ENCODE measurements around the gene ATP6V0A1.
"Not testable (repeated sequence)": the region's sequence is repeated elsewhere in the genome, so short reads cannot be mapped to it uniquely, and the experiment has no call there.

The ATP6V0A1 gene

DNA sequence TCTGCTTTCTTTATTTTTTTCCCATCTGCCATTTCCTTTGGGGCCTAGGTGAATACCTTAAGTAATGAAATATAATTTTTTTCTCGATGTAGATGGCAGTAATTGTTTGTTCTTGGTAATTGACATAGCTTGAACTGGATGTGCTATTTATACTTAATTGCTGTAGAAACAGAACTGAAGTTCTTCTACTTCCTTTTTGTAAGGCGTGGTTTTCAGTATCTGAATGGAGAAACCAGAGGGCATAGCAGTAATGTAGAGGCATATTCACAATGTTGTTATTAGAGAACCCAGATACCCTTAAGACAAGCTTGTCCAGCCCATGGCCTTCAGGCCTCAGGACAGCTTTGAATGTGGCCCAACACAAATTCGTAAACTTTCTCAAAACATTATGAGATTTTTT lies 16.4 kb downstream of the ATP6V0A1 start:
- no peak overlapping the region for H3K27ac ChIP-seq
- TF ChIP-seq ZFX (IDR thresholded peaks at IDR 0.05; ENCODE audit: borderline replicate concordance), result no peak
- TF ChIP-seq, protein P1, sequence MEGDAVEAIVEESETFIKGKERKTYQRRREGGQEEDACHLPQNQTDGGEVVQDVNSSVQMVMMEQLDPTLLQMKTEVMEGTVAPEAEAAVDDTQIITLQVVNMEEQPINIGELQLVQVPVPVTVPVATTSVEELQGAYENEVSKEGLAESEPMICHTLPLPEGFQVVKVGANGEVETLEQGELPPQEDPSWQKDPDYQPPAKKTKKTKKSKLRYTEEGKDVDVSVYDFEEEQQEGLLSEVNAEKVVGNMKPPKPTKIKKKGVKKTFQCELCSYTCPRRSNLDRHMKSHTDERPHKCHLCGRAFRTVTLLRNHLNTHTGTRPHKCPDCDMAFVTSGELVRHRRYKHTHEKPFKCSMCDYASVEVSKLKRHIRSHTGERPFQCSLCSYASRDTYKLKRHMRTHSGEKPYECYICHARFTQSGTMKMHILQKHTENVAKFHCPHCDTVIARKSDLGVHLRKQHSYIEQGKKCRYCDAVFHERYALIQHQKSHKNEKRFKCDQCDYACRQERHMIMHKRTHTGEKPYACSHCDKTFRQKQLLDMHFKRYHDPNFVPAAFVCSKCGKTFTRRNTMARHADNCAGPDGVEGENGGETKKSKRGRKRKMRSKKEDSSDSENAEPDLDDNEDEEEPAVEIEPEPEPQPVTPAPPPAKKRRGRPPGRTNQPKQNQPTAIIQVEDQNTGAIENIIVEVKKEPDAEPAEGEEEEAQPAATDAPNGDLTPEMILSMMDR (IDR thresholded peaks at IDR 0.05), result no peak

DNA sequence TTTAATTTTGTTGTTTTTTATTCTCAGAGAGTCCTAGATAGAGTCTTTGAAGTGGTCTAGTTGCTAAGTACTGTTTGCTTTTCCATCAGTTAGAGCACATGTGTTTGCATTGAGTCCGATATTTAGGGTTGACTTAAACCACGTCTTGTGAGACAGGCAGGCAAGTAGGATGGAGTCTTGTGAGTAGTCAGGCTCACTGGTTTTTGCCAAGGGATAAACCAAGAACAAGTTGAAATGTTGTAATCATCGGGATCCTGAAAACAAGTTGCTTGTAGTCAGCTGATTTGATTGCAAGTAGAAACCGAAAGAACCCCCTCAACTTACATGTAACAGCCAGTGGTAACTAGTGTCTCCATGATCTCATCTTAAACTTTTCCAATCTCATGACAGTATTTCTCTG lies 17.2 kb downstream of the ATP6V0A1 start:
- TF ChIP-seq, protein P1 (IDR thresholded peaks at IDR 0.05), result no peak
- TF ChIP-seq ZFX (IDR thresholded peaks at IDR 0.05; ENCODE audit: borderline replicate concordance), result no peak
- H3K27ac ChIP-seq, result no peak overlapping the region

DNA sequence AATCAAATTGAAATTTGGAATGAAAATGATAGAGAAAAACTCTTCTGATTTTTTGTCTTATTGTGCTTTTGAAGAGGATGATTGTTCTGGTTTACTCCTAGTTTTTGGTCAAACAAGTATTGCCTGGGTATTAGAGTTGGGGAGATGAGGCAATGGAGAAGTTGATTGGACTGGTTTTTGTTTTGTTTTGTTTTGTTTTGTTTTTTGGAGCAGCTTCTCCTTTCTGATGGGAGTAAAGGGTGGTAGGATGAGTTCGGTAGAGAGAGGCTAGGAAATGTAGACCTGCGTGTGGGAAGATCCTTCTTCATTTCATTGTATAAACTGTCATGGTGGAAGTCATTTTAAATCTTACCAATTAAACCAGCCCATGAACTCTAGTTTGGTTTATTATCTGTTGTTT lies 17.7 kb downstream of the ATP6V0A1 start:
- TF ChIP-seq, protein P1 (IDR thresholded peaks at IDR 0.05), result no peak
- no peak for TF ChIP-seq ZFX (IDR thresholded peaks at IDR 0.05; ENCODE audit: borderline replicate concordance)
- no peak overlapping the region for H3K27ac ChIP-seq

DNA sequence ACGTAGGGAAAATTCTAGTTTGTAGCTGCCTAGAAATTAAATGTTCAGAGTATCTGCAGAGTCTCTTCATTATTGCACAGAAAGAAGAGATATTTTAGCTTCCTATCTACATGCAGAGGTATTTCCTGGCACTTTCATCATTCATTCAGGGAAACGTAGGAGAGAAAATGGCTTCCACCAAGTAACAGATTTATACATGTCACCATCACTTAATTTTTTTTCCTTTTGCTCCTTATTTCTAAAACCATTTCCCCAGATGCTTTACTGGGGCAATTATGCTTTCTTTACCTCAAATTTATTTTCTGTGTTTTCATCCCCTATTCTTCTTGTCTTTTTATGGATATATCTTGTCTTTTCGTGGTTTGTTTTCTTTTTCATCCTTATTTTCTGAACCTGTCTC lies 18.5 kb downstream of the ATP6V0A1 start:
- H3K27ac ChIP-seq, result no peak overlapping the region
- TF ChIP-seq, protein P1 (IDR thresholded peaks at IDR 0.05), result no peak
- TF ChIP-seq ZFX (IDR thresholded peaks at IDR 0.05; ENCODE audit: borderline replicate concordance), result no peak

DNA sequence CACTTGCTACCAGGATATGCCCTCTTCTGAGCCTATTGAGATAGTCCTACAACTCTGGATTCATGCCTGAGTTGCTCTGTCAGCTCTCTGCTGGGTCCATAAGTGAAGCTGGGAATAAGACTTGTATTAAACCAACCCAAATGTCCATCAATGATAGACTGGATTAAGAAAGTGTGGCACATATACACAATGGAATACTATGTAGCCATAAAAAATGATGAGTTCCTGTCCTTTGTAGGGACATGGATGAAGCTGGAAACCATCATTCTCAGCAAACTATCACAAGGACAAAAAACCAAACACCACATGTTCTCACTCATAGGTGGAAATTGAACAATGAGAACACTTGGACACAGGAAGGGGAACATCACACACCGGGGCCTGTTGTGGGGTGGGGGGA lies 19.1 kb downstream of the ATP6V0A1 start:
- not testable (repeated sequence) for H3K27ac ChIP-seq

DNA sequence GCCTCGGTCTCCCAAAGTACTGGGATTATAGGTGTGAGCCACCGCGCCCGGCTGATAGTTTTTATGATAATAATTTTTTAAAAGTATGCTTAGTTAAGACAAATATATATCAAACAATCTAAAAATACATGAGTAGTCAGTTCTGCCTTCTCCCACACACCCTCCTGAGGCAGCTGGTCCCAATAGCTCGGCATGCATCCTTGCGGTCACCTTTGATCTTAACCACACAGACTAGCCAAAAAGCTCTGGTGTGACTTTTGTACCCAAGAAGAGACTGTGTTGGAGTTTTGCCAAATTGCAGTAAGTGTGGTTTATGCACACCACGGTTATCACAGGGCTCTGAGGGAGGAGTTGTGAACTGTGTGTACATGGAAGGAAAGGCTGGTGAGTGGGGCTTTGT lies 25.6 kb downstream of the ATP6V0A1 start:
- H3K27ac ChIP-seq, result no peak overlapping the region
- TF ChIP-seq, protein P1 (IDR thresholded peaks at IDR 0.05), result no peak
- no peak for TF ChIP-seq ZFX (IDR thresholded peaks at IDR 0.05; ENCODE audit: borderline replicate concordance)

DNA sequence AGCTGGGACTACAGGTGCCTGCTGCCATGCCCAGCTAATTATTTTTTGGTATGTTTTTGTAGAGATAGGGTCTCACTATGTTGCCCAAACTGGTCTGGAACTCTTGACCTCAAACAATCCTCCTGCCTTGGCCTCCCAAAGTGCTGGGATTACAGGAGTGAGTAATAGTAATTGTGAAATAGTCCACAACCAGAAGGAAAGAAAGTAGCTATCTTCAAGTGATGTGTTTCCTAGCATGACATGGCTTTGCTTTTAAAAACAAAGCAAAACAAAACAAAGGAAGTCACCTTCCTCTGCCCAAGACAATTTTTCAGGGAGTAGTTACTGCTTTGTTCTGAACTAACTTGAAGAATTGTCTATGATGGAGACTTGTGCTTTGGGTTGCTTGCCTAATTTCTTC lies 27.0 kb downstream of the ATP6V0A1 start:
- no peak overlapping the region for H3K27ac ChIP-seq
- no peak for TF ChIP-seq ZFX (IDR thresholded peaks at IDR 0.05; ENCODE audit: borderline replicate concordance)
- TF ChIP-seq, protein P1 (IDR thresholded peaks at IDR 0.05), result no peak

DNA sequence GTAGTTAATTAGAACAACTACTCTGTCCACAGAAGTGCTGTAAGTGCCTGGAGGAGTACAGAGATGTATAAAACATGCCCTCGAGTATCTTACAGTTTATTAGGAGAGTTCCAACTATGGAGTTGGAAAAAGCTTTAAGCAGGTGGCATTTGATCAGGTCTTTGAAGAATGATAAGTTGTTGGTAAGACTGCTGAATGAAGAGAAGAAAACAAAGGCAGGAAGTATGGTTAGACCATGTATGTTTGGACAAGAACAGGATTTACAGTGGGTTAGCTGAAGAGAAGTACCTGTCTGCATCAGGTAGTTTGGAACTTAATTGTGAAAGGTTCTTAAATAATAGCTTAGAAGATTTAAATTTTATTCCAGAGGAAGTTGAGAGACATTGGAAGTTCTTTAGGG lies 29.4 kb downstream of the ATP6V0A1 start:
- TF ChIP-seq, protein P1 (IDR thresholded peaks at IDR 0.05), result no peak
- TF ChIP-seq ZFX (IDR thresholded peaks at IDR 0.05; ENCODE audit: borderline replicate concordance), result no peak
- H3K27ac ChIP-seq, result no peak overlapping the region

Data from 22Rv1 (cell line).